HepG2 (cell line): ENCODE results near the gene P2RX3. TPM values are rescaled to one million over a fixed set of nuclear protein-coding genes. Genes with fewer than 3 reads are reported as not detected.

Source experiments
- ATF5 ChIP-seq: sonication (generic); formaldehyde crosslinking; IDR thresholded peaks from 2 replicates; pipeline ENCODE4 v1.4.0; 2020; ENCODE audit warnings: mild to moderate bottlenecking, low read depth, missing genetic modification reagents
- CEBPB ChIP-seq: IDR thresholded peaks from 2 replicates; pipeline ENCODE4 v1.6.1; 2011; ENCODE audit warnings: low read depth, low read length, improper control_type of control experiment, borderline replicate concordance
- CSRNP2 ChIP-seq: sonication (generic); formaldehyde crosslinking; conservative IDR thresholded peaks from 2 replicates; pipeline ENCODE4 v1.8.0; 2022; ENCODE audit warnings: low read depth, missing genetic modification reagents
- HOXA9 ChIP-seq: sonication (generic); formaldehyde crosslinking; IDR thresholded peaks from 2 replicates; pipeline ENCODE4 v1.8.1; 2022; ENCODE audit warnings: missing genetic modification reagents, mild to moderate bottlenecking, moderate library complexity, borderline replicate concordance
- JUN ChIP-seq: sonication (generic); formaldehyde crosslinking; IDR thresholded peaks from 2 replicates; pipeline ENCODE4 v1.4.0; 2020; ENCODE audit warnings: mild to moderate bottlenecking, missing genetic modification reagents
- JUNB ChIP-seq: sonication (generic); formaldehyde crosslinking; IDR thresholded peaks from 2 replicates; pipeline ENCODE4 v1.8.0; 2022; ENCODE audit warnings: missing genetic modification reagents, mild to moderate bottlenecking, borderline replicate concordance
- MAFK ChIP-seq, 2 experiments: IDR thresholded peaks in 1 of 2; conservative IDR thresholded peaks in 1 of 2; 2 replicates each; pipeline ENCODE4 v1.6.1; 2011; ENCODE audit warnings: improper control_type of control experiment in 2 of 2, low read length in 2 of 2
- NFKB2 ChIP-seq: sonication (generic); formaldehyde crosslinking; IDR thresholded peaks from 2 replicates; pipeline ENCODE4 v1.4.0; 2020; ENCODE audit warnings: missing genetic modification reagents, borderline replicate concordance
- POLR2AphosphoS5 ChIP-seq: IDR thresholded peaks from 2 replicates; pipeline ENCODE4 v1.6.1; 2012; ENCODE audit warnings: low read depth, low read length
- TBL1XR1 ChIP-seq: fragments of 150-350 bp; IDR thresholded peaks from 2 replicates; pipeline ENCODE4 v1.6.1; 2014; ENCODE audit warnings: borderline replicate concordance, low read length; ENCODE audit not compliant: partially characterized antibody
- TRAFD1 ChIP-seq: sonication (generic); formaldehyde crosslinking; IDR thresholded peaks from 2 replicates; pipeline ENCODE4 v1.5.1; 2020; ENCODE audit warnings: missing genetic modification reagents, mild to moderate bottlenecking, borderline replicate concordance
- U2AF2 ChIP-seq: fragments of 200-400 bp; formaldehyde crosslinking; IDR thresholded peaks from 2 replicates; pipeline ENCODE4 v1.6.1; 2017; ENCODE audit warnings: low read depth, mild to moderate bottlenecking, low read length
- ZBTB34 ChIP-seq: sonication (generic); formaldehyde crosslinking; IDR thresholded peaks from 2 replicates; pipeline ENCODE4 v1.8.0; 2022; ENCODE audit warnings: mild to moderate bottlenecking, missing genetic modification reagents
- ZNF121 ChIP-seq: sonication (generic); formaldehyde crosslinking; IDR thresholded peaks from 2 replicates; pipeline ENCODE4 v1.5.0; 2020; ENCODE audit warnings: mild to moderate bottlenecking, missing genetic modification reagents
- ZNF224 ChIP-seq: sonication (generic); formaldehyde crosslinking; IDR thresholded peaks from 2 replicates; pipeline ENCODE4 v1.5.0; 2020; ENCODE audit warnings: mild to moderate bottlenecking, missing genetic modification reagents
- ZNF326 ChIP-seq: sonication (generic); formaldehyde crosslinking; IDR thresholded peaks from 2 replicates; pipeline ENCODE4 v1.4.0; 2020; ENCODE audit warnings: missing genetic modification reagents, borderline replicate concordance
- ZNF510 ChIP-seq: sonication (generic); formaldehyde crosslinking; IDR thresholded peaks from 2 replicates; pipeline ENCODE4 v1.4.0; 2020; ENCODE audit warnings: low read depth, mild to moderate bottlenecking, missing genetic modification reagents
- ZNF574 ChIP-seq: sonication (generic); formaldehyde crosslinking; IDR thresholded peaks from 2 replicates; pipeline ENCODE4 v1.4.0; 2020; ENCODE audit warnings: missing genetic modification reagents
- ZNF629 ChIP-seq: sonication (generic); formaldehyde crosslinking; conservative IDR thresholded peaks from 2 replicates; pipeline ENCODE4 v1.5.0; 2020; ENCODE audit warnings: missing genetic modification reagents
- ZNF720 ChIP-seq: sonication (generic); formaldehyde crosslinking; IDR thresholded peaks from 2 replicates; pipeline ENCODE4 v1.4.0; 2020; ENCODE audit warnings: missing genetic modification reagents
- ZNF749 ChIP-seq: sonication (generic); formaldehyde crosslinking; IDR thresholded peaks from 2 replicates; pipeline ENCODE4 v1.8.0; 2022; ENCODE audit warnings: mild to moderate bottlenecking, missing genetic modification reagents, moderate library complexity, borderline replicate concordance
- polyA plus RNA-seq, 8 experiments: library from polyadenylated mRNA; depleted of rRNA in 3 of 8; stranded (reverse) in 7 of 8; unstranded in 1 of 8; fragments of >200 nt; fragmentation: Illumina TruSeq in 4 of 8; extraction: Trizol in 4 of 8; gene quantifications; 2 replicates each; pipeline versions ENCODE4 v1.2.1 to v1.2.3, GENCODE V29; 2011 to 2016; ENCODE audit warnings: low read depth in 4 of 8, missing spikeins in 1 of 8, mixed read lengths in 1 of 8; ENCODE audit not compliant: insufficient read depth in 1 of 8
- total RNA-seq, 5 experiments: library from RNA; depleted of rRNA; stranded (reverse); fragments of >200 nt; fragmentation: Illumina TruSeq; extraction: Trizol; gene quantifications; 2 replicates each; pipeline ENCODE4 v1.2.3, GENCODE V29; 2016; ENCODE audit warnings: low read depth in 1 of 5

Gene P2RX3
- total and polyA plus RNA-seq, 2 of the 13 experiments (the other 11 are each of a cell fraction or from before 2014, with no cell fraction given): 0.08 TPM; not detected in 1

GRCh38 chr11:57335343-57336110, 2.6 kb upstream of the P2RX3 start, which contains the start of gene SSRP1 (continued):
- no peak for TF ChIP-seq ZNF510 (CRISPR knock-in tag)
- no peak for TF ChIP-seq HOXA9
- no peak for TF ChIP-seq ZNF121 (CRISPR knock-in tag)
- TF ChIP-seq ZNF720 (CRISPR knock-in tag): no peak
- peak; percentile 69 for TF ChIP-seq POLR2AphosphoS5
- no peak for TF ChIP-seq CEBPB
- TF ChIP-seq ZNF629 (CRISPR knock-in tag): no peak
- TF ChIP-seq U2AF2: no peak
- TF ChIP-seq ZNF224 (CRISPR knock-in tag): 0 out of 2 replicates have a peak, but pooled peaks have one; percentile 54
- no peak for TF ChIP-seq JUN
- no peak for TF ChIP-seq ZBTB34
- TF ChIP-seq ATF5 (CRISPR knock-in tag): no peak
- no peak for TF ChIP-seq CSRNP2 (CRISPR knock-in tag)
- TF ChIP-seq ZNF749 (CRISPR knock-in tag): peak; percentile 53; the same call in 1 of the 2 replicates
- TF ChIP-seq MAFK (conservative IDR thresholded peaks at IDR 0.05 in 1 of 2, IDR thresholded peaks at IDR 0.05 in 1 of 2; ENCODE audit: low read length in 2 of 2): no peak
- peak; percentile 98 for TF ChIP-seq ZNF574 (CRISPR knock-in tag)
- no peak for TF ChIP-seq TRAFD1 (CRISPR knock-in tag)
- no peak for TF ChIP-seq JUNB
- no peak for TF ChIP-seq NFKB2 (CRISPR knock-in tag)
- no peak for TF ChIP-seq ZNF326 (CRISPR knock-in tag)
- peak; percentile 64 for TF ChIP-seq TBL1XR1
